SK-N-MC (cell line): ENCODE measurements around the gene GSK3A.

Experiments used
- DNase-seq: peaks from one replicate; pipeline ENCODE4 v3.0.0-alpha.2; 2011; ENCODE audit warnings: low read depth, low spot score
- H3K27ac ChIP-seq: fragments of 200-600 bp; sonication (generic); 2 replicates; pipeline ENCODE4 v1.5.1; 2016; ENCODE audit warnings: mixed run types
- H3K36me3 ChIP-seq: fragments of 200-600 bp; sonication (generic); 2 replicates; pipeline ENCODE4 v1.6.1; 2017; ENCODE audit warnings: antibody characterized with exemption, low read length, mixed read lengths; ENCODE audit not compliant: insufficient read depth
- H3K4me3 ChIP-seq: fragments of 200-600 bp; sonication (generic); 2 replicates; pipeline ENCODE4 v1.5.1; 2016
- H3K9ac ChIP-seq: fragments of 200-600 bp; sonication (generic); 2 replicates; pipeline ENCODE4 v1.8.0; 2017; ENCODE audit warnings: mixed run types, mixed read lengths; ENCODE audit not compliant: insufficient read length
- H3K9me3 ChIP-seq: fragments of 200-600 bp; sonication (generic); 2 replicates; pipeline ENCODE4 v1.6.1; 2017; ENCODE audit warnings: low read depth, mild to moderate bottlenecking, antibody characterized with exemption, low read length, moderate library complexity, mixed read lengths
- EZH2 ChIP-seq: fragments of 200-600 bp; sonication (generic); IDR thresholded peaks from one replicate; pipeline ENCODE4 v1.6.1; 2017; ENCODE audit warnings: antibody characterized with exemption
- FOXP2 ChIP-seq: optimal IDR thresholded peaks from 2 replicates; pipeline ENCODE3; 2011; ENCODE audit warnings: mild to moderate bottlenecking, moderate library complexity; ENCODE audit not compliant: insufficient read depth; ENCODE audit errors: extremely low read length, control extremely low read depth
- POLR2AphosphoS5 ChIP-seq: IDR thresholded peaks from 2 replicates; pipeline ENCODE4 v1.6.1; 2012; ENCODE audit warnings: mild to moderate bottlenecking, low read depth, low read length, borderline replicate concordance

The GSK3A gene

DNA sequence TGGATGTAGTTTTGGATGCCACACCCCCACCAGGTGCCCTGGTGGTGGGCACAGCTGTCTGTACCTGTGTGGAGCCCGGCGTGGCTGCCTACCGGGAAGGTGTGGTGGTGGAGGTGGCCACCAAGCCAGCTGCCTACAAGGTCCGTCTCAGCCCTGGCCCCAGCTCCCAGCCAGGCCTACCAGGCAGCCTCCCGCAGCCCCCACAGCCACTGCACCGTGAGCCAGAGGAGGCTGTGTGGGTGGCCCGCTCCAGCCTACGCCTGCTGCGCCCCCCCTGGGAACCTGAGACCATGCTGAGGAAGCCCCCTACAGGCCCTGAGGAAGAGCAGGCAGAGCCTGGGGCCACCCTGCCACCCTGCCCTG is 30.1 kb upstream of the GSK3A start:
- H3K27ac ChIP-seq: no peak overlapping the region
- DNase-seq: no peak
- no peak overlapping the region for H3K4me3 ChIP-seq
- TF ChIP-seq POLR2AphosphoS5 (no peak), EZH2 (no peak), FOXP2 (no peak)
- H3K9ac ChIP-seq: no peak overlapping the region
- H3K36me3 ChIP-seq: no peaks in the 10 kb centered on the region; the same call in 1 of the 2 replicates
- H3K9me3 ChIP-seq: no peaks in the 10 kb centered on the region

DNA sequence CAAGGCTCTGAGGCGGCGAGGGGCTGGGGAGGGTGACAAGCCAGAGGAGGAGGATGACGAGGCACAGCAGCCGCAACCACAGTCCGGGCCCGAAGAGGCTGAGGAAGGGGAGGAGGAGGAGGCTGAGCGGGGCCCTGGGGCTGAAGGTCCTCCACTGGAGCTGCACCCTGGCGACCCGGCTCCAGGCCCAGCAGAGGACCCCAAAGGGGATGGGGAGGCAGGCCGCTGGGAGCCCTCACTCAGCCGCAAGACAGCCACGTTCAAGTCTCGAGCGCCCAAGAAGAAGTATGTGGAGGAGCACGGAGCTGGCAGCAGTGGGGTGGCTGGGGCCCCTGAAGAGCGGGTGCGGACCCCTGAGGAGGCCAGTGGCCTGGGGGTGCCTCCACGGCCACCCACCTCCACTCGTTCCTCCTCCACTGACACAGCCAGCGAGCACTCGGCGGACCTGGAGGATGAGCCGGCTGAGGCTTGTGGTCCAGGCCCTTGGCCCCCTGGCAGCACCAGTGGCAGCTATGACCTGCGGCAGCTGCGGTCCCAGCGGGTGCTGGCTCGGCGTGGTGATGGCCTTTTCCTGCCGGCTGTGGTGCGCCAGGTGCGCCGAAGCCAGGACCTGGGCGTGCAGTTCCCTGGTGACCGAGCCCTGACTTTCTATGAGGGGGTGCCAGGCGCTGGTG is 29.6 kb upstream of the GSK3A start:
- TF ChIP-seq FOXP2 (no peak), POLR2AphosphoS5 (no peak), EZH2 (no peak)
- Histone ChIP-seq H3K4me3 (no peak overlapping the region), H3K9me3 (no peaks in the 10 kb centered on the region), H3K36me3 (no peaks in the 10 kb centered on the region; the same call in 1 of the 2 replicates), H3K9ac (no peak overlapping the region), H3K27ac (no peak overlapping the region)
- DNase-seq: no peak

GRCh38 chr19:42271045-42271419 is 28.6 kb upstream of the GSK3A start:
- TF ChIP-seq FOXP2 (no peak), POLR2AphosphoS5 (no peak), EZH2 (no peak)
- H3K9ac ChIP-seq: no peak overlapping the region
- no peaks in the 10 kb centered on the region; the same call in 1 of the 2 replicates for H3K36me3 ChIP-seq
- no peak for DNase-seq
- no peaks in the 10 kb centered on the region for H3K9me3 ChIP-seq
- H3K4me3 ChIP-seq: peak overlapping the region; percentile 83
- H3K27ac ChIP-seq: no peak overlapping the region

DNA sequence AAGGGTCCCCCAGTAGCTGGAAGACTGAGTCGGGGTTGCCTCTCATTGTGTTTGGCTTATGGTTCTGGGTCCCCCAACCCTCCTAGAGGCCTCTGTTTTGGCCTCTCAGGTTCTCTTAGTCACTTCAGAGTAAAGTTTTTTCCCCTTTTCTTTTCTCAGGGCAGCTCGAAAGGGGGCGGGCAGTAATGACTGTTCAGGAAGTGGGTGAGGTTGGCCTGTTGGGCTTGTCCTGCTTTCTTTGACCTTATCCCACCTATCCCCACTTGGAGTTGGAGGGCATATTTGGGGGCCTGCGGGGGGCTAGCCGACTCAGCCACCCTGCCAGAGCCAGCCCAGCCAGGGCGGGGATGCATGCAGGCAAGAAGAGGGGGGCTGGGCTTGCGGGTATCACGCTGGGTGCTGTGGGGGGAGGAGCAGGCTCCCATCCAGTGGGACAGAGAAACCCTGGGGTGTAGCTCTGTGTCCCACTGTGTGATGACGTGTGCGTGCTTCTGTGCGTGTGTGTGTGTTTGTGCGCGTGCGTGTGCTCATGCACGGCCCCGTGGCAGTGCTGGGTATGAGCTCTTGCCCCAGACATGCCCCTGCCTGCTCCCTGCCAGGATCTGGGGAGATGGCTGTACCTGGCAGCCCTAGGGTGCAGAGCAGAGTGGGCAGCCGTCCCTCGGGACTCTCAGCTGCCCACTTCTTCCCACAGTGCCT is 28.1 kb upstream of the GSK3A start:
- no peak for DNase-seq

GRCh38 chr19:42269478-42270345 is 27.3 kb upstream of the GSK3A start:
- TF ChIP-seq FOXP2 (no peak), POLR2AphosphoS5 (no peak), EZH2 (no peak)
- H3K4me3 ChIP-seq: peak overlapping the region; percentile 83
- H3K36me3 ChIP-seq: no peaks in the 10 kb centered on the region; the same call in 1 of the 2 replicates
- no peaks in the 10 kb centered on the region for H3K9me3 ChIP-seq
- peak overlapping the region; percentile 79 for H3K9ac ChIP-seq
- peak overlapping the region; percentile 72 for H3K27ac ChIP-seq
- DNase-seq: no peak

More for the DNA sequence above, 28.1 kb upstream of the GSK3A start:
- TF ChIP-seq FOXP2 (no peak), EZH2 (no peak), POLR2AphosphoS5 (0 out of 2 replicates have a peak, but pooled peaks have one; percentile 25)
- H3K4me3 ChIP-seq: peak overlapping the region; percentile 83
- H3K27ac ChIP-seq: peak overlapping the region; percentile 72
- no peaks in the 10 kb centered on the region for H3K9me3 ChIP-seq
- no peaks in the 10 kb centered on the region; the same call in 1 of the 2 replicates for H3K36me3 ChIP-seq
- H3K9ac ChIP-seq: peak overlapping the region; percentile 79

- peak within 1 kb of the TSS; percentile 93 for H3K4me3 ChIP-seq
- TF ChIP-seq FOXP2 (no peak), EZH2 (no peak), POLR2AphosphoS5 (no peak; the same call in 1 of the 2 replicates)
Measured at GRCh38 chr19:42268704-42269477, 26.5 kb upstream of the GSK3A start, which contains the start of gene CIC. Gene CIC (plus strand): TSS chr19:42269252. CDS start chr19:42271784, 2,532 bp downstream.

DNA sequence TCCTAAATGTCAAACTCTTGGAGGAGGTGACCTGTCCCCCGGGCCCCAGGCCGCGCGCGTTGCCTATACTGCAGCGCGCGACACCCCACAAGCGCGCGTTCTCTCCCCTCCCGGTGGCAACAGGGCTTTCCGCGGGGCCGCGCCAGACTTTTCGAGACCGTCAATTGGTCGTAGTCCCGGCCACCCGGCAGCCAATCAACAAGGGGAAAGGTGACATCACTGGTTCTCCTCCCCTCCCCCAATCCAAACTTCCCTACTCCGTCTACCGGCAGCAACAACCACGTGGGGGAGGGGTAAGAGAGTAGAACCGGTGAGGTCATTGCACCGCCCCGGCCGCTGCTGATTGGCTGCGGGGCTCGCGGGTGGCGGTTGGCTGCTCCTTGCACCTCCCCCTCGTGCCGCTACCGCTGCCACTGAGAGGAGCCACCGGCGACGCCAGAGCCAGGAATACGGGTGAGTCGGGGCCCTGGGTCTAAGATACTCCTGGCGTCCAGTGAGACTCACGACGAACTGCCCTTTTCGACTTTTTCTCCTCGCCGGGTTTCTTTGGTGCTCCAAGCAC is 25.8 kb upstream of the GSK3A start:
- H3K4me3 ChIP-seq: peak overlapping the region; percentile 93

More at GRCh38 chr19:42268704-42269477, 26.5 kb upstream of the GSK3A start, which contains the start of gene CIC:
- Histone ChIP-seq H3K36me3 (no peaks in the 10 kb centered on the region; the same call in 1 of the 2 replicates), H3K27ac (peak within 1 kb of the TSS; percentile 98), H3K9me3 (no peaks in the 10 kb centered on the region), H3K9ac (peak within 1 kb of the TSS; percentile 98)
- peak; percentile 100 for DNase-seq

More for the DNA sequence above, 25.8 kb upstream of the GSK3A start:
- no peaks in the 10 kb centered on the region for H3K9me3 ChIP-seq
- H3K9ac ChIP-seq: peak overlapping the region; percentile 98
- peak; percentile 96 for DNase-seq
- peak overlapping the region; percentile 98 for H3K27ac ChIP-seq
- H3K36me3 ChIP-seq: no peaks in the 10 kb centered on the region; the same call in 1 of the 2 replicates
- TF ChIP-seq POLR2AphosphoS5 (peak; percentile 41), FOXP2 (peak; percentile 87), EZH2 (no peak)
